Erythroblast (primary cell): ENCODE data around the gene PTX4.
"Not testable (repeated sequence)": the region's sequence is repeated elsewhere in the genome, so short reads cannot be mapped to it uniquely, and the experiment has no call there.

Experiments
- DNase-seq, 2 experiments: peaks; one replicate each; lab custom pipeline; 2025; lab: John Stamatoyannopoulos, UW
- GATA1 ChIP-seq: IDR thresholded peaks from 2 replicates; pipeline ENCODE4 v1.6.1; 2011; ENCODE audit warnings: low read depth, mild to moderate bottlenecking, control low read depth, low read length, moderate library complexity
- POLR2A ChIP-seq: IDR thresholded peaks from 2 replicates; pipeline ENCODE4 v1.6.1; 2011; ENCODE audit warnings: mild to moderate bottlenecking, low read length

The PTX4 gene

DNA sequence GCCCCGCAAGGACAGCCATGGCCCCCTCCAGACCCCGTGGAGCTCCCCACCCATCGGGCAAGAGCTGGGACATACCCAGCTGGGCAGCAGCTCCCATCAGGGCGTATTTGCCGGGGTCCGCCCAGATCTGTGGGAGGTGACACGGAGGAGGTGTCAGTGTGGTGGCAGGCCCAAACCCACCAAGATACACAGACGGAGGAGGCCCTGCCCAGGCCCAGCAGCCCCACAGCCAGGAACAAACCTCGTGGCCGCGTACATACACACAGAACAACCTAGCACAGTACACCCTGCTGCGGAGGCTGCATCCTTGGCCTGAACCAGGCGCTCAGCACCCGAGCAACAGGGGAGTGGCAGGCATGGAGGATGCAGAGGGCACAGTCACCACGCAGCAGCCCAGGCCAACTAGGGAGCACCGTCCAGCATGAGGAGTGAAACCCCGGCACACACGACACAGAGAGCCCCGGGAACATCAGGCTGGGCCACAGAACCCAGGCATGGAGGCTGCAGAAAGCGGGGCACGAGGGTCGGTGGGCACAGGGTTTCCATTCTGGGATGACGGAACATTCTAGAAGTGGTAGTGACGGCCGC is 39.4 kb downstream of the PTX4 start:
- TF ChIP-seq GATA1, result no peak
- TF ChIP-seq POLR2A, result no peak
- DNase-seq, result no peak

DNA sequence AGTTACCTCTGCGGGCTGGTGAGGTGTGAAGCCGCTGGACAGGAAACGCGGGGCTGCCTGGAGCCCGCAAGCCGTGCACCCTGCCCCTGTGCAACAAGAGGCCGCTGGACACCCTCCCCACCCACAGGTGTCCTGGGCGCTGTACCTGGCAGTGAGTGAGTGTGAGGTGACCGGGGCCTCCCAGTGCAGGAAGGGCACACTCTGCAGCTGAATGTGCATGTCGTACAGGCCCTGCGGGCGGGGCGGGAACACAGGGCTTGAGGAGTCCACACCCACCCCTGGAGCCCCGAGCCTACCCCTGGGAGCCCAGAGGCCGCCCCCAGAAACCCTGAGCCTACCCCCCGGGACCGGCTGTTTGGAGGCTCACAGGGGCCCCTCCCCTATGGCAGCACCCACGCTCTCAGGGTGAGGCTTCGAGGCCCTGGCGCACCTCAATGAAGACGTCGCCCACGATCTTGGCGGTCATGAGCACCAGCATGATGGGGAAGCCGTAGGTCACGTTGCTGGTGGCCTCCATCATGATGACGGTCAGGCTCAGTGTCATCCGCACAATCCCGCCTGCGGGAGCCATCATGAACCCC is 40.1 kb downstream of the PTX4 start:
- TF ChIP-seq POLR2A (no peak), GATA1 (no peak)
- DNase-seq, result no peak

DNA sequence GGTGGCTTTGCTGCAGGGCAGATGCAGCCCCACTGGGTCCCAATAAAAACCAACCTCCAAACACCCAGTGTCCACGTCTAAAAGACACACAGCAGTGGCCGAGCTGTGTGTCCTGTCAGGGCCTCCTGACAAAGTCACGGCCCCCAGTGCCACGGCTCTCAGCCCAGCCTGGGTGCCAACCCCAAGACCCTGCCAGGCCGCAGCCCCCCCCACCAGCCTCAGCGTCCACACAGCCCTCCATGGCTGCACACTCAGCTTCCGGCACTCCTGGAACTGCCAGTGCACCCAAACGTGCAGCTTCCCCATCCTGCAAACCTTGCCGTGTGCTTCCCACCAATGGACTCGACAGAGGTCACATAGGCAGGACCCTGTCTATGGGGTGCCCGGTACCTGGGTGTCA is 40.8 kb downstream of the PTX4 start:
- TF ChIP-seq POLR2A (no peak), GATA1 (no peak)
- no peak for DNase-seq

DNA sequence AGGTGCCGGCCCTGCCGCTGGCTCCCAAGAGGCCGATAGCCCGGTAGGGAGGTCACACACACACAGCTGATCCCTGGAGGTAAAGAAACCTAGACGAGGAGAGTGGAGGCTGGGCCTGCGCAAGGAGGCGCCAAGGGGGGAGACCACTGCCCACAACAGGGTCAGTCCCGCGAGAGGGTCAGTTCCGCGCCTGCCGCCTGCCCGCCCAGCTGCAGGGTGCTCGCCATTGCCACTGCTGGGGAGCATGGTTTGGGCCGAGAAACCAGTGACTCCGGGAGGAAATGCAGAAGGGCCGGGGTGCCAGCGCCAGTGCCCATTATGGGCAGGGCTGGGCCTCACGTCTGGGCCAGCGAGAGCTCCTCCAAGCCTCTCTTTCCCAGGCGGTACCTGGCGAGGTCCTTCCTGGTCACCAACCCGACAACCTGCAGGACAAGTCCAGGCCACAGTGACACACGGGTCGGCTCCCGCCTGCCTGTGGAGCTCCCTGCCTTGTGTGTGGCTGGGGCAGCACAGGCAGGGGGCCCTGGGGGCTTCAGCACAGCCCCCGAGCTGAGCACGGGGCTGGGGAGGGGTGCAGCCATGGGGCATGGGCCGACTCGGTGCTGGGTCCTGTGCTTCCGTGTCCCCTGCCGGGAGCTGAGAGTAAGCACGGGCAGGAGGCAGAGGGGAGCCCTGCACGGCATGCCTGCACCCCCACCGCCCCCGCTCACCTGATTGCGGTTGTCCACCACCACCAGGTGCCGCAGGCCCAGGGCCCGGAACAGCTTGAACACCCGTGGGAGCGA is 42.3 kb downstream of the PTX4 start:
- no peak for TF ChIP-seq GATA1
- TF ChIP-seq POLR2A, result no peak
- DNase-seq, result no peak

DNA sequence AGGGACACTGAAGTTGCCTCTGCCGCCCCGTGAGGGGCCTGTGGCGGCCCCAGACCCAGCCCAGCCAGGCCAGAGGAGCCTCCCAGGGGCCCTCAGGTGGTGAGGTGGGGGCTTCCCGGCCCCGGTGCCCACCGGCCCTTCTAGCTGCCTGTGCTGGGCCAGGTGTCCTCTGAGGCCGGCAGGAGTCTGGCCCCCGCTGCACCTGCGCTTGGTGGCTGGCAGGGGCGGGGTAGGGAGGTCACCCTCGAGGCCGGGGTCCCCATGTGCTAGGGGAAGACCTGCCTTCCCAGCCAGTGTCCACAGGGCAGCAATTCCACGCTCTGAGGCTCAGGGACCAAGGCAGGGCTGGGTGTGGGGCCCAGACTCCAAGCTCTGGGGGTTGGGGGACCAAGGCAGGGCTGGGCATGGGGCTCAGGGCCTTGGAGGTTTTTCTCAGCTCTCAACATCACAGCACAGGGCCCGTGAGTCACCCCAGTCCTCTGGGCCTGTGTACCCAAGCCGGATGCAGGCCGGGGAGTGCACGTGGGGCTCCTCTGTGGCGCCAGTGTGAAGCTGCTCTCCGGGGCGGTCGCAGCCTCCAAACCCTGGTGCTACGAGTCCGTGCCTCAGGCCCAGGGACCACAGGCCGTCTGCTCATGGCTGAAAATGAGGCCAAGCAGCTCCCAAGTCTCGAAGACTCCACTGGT is 43.1 kb downstream of the PTX4 start:
- DNase-seq, result no peak
- TF ChIP-seq GATA1 (no peak), POLR2A (no peak)

DNA sequence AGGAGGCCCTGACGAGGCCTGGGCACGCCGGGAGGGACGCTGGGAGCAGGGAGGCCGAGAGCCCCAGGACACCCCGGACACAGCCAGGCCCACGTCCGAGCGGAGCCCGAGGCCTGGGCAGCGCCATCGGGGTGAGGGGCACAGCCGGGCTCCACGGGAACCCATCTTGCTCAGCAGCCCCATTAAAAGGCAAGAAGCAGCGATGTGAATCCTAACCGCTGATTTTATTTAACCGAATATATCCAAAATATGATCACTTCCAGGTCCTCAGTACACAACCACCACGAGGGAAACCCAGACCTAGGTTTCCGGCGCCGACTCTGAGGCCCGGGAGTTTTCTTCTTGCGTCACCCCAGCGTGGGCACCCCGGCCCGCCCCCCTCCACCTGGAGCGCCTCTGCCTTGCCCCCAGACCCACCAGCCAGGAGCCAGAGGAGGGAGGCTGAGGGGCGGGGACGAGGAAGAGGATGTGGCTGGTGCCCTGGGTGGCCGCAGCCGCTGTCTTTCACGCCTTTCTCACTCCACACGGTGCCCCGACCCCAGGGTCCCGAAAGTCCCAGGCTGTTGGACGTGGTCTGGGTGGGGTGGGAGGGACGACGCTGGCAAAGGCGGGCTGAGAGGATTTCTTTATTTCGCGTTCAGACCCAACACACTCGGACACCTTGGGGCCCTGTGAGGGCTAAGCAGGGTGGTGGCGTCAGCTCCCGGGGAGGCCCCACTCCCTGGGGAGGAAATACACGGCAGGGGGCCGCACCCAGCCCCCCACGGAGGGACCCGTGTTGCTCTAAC is 43.8 kb downstream of the PTX4 start:
- TF ChIP-seq GATA1, result no peak
- no peak for TF ChIP-seq POLR2A
- DNase-seq, result no peak

DNA sequence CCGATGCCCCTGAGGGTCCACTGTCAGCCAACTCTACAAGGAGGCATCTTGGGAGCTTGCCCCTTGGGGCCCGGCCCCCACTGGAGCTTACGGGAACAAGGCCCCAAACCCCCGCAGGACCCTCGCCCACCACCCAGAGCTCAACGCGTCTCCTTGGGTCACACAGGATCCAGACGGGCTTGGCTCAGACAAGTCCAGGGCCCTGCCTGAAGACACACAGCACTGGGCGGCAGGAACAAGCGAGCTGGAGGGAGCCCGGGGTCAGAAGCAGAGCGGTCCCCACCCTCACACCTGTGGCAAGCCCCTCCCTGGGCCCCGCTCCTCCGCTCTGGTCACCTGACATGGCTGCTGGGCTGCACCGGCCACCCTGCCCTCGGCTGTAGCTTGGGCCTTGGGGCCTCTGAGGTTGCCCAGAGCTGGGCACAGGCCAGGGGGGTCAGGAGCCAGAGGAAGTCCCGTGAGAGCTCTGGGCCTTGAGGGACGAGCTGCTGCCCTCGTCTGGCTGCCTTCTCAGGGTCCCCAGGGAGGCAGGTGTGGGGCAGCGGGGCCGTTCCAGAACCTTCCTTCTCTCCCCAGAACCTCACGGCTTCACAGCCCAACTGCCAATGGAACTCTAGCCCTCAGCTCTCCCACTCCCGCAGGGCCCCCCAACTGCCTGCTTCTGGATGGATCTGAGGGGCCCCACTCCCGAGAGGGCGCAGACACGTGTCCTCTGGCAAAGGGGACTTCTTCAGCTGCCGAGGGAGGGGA is 44.6 kb downstream of the PTX4 start, which contains the start of gene CCDC154:
CCDC154 (minus strand) TSS at position 577 of the 750 bp plus-strand sequence; CDS start at position 343, 234 bp downstream.
- TF ChIP-seq GATA1 (no peak), POLR2A (no peak)
- DNase-seq, result no peak

DNA sequence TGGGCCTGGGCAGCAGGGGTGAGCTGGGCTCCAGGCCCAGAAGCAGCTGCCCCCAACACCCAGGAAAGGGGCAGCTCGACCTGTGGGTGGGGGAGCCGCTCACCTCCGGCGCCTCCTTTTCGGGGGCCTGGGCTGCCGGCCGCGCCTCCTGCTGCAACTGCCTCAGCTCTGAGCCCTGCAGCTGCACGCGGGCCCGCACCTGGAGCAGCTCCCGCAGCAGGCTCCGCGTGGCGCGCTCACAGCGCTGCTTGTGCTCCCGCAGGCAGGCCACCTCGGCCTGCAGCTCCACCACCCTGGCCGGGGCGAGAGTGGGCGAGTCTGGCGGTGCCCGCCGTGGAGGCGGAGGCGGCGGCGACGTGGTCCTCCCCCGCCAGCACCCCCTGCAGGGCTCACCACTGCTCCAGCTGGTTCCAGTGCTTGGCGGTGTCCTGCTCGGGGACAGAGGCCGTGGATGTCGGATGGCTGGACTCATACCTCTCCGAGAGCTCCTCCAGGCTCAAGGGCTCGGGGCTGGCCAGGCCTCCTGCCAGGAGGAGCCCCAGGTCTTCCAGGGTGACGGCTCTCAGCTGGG is 45.3 kb downstream of the PTX4 start:
- TF ChIP-seq GATA1, result no peak
- no peak for TF ChIP-seq POLR2A
- DNase-seq, result no peak

DNA sequence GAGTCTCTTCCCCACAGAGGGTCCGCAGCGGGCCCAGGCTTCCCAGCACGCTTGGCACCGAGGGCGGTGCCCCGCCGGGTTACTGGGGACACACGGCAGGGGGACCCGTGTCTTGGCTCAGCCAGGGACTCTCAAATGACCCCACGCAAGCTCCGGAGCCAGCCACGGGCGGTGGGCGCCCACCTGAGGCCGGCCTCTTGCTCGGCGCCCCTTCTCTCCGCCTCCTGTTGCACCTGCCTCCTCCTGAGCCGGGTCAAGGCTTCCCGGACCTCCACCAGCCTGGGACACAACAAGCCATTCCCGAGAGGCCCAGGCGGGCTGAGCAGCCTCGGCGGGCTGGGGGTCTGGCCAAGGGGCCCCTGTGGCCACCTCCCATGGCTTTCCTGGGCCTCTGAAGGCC is 46.0 kb downstream of the PTX4 start:
- TF ChIP-seq POLR2A, result no peak
- TF ChIP-seq GATA1, result no peak
- DNase-seq, result no peak

DNA sequence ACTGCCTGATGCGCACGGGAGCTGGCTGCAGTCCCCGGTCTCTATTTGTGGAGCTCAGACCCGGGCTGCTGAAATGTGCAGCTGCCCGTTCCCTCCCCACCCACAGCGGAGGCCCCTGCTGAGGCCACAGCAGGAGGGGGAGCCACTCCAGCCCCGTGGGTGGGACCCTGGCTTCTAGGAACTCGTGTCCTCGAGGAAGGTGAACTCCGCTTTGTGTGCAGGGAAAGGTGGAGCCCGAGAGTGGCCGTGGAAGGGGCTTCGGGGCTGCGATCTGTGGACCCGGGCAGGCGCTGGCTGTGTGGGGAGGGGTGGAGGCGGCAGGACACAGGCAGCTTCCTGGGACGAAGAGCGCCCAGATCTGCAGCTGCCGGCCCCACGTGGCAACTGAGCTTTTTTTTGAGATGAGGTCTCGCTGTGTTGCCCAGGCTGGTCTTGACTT is 47.3 kb downstream of the PTX4 start:
- DNase-seq, result no peak
- TF ChIP-seq GATA1, result no peak
- TF ChIP-seq POLR2A, result no peak

DNA sequence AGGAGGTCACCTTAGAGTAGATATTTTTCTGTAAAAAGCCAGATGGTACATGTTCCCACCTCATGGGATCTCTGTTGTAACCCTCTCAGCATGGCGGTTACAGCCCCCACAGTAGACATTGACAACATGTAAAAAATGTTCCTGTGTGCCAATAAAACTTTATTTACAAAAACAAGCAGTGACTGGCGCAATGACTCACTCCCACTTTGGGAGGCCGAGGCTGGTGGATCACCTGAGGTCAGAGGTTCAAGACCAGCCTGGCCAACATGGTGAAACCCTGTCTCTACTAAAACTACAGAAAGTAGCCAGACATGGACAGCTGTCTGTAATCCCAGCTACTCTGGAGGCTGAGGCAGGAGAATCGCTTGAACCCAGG is 49.1 kb downstream of the PTX4 start:
- not testable (repeated sequence) for DNase-seq

DNA sequence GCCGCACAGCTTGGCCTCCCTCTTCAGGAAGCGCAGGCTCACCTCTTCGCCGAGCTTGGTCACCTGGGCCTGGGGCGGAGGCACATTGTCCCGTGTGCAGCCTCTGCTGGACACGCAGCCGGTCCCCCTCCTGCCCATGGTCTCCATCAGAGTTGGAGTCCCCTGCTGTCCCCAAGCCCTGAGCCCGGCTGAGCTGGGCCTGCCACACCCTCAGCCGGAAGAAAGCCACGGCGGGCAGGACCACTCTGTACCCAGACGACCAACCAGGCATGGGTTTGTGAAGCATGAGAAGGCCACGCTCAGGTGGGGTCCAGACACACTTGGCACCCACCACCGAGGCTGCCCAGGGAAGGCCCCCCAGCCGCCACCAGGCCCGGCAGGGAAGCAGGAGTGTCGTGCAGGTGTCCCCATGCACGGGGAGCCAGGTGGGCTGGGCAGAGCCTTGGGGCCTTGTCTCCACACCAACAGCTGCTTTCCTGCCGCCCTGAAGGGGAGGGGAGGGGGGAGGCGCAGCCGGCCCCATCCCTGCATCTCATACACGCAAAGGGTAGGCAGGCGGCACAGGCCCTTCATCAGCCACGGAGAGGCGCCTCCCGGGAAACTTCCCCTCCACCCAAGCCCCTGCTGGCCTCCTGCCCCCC is 49.6 kb downstream of the PTX4 start:
- no peak for DNase-seq
- TF ChIP-seq GATA1 (no peak), POLR2A (no peak)
